ENCODE measurements around the gene HRCT1.

GRCh38 chr9:35856206-35856605 is 49.8 kb upstream of the HRCT1 start:
- TF ChIP-seq, protein P1, sequence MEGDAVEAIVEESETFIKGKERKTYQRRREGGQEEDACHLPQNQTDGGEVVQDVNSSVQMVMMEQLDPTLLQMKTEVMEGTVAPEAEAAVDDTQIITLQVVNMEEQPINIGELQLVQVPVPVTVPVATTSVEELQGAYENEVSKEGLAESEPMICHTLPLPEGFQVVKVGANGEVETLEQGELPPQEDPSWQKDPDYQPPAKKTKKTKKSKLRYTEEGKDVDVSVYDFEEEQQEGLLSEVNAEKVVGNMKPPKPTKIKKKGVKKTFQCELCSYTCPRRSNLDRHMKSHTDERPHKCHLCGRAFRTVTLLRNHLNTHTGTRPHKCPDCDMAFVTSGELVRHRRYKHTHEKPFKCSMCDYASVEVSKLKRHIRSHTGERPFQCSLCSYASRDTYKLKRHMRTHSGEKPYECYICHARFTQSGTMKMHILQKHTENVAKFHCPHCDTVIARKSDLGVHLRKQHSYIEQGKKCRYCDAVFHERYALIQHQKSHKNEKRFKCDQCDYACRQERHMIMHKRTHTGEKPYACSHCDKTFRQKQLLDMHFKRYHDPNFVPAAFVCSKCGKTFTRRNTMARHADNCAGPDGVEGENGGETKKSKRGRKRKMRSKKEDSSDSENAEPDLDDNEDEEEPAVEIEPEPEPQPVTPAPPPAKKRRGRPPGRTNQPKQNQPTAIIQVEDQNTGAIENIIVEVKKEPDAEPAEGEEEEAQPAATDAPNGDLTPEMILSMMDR (IDR thresholded peaks at IDR 0.05), result no peak
- TF ChIP-seq POLR2A (IDR thresholded peaks at IDR 0.05), result no peak

Data from Peyer's patch (tissue), 4 donors.